ENCODE measurements around the gene SPAG8.

SPAG8 gene

GRCh38 chr9:35826071-35826701, 14.1 kb upstream of the SPAG8 start:
- H3K4me3 ChIP-seq (ENCODE audit: low read depth, low read length) = no peak overlapping the region
- H3K4me1 ChIP-seq (ENCODE audit: control insufficient read depth, insufficient read depth, low read length, unreplicated experiment) = peaks cover 14% of the 10 kb centered on the region
- H3K36me3 ChIP-seq (ENCODE audit: insufficient read depth, low read length) = no peaks in the 10 kb centered on the region
- H3K27me3 ChIP-seq (ENCODE audit: insufficient read depth, low read length) = no peaks in the 10 kb centered on the region
- no peaks in the 10 kb centered on the region for H3K79me2 ChIP-seq (ENCODE audit: control insufficient read depth, insufficient read depth, low read length, unreplicated experiment)
- H2AFZ ChIP-seq (ENCODE audit: low read length, unreplicated experiment) = peak overlapping the region; percentile 58
- H3K27ac ChIP-seq (ENCODE audit: low read depth, low read length) = no peak overlapping the region

DNA sequence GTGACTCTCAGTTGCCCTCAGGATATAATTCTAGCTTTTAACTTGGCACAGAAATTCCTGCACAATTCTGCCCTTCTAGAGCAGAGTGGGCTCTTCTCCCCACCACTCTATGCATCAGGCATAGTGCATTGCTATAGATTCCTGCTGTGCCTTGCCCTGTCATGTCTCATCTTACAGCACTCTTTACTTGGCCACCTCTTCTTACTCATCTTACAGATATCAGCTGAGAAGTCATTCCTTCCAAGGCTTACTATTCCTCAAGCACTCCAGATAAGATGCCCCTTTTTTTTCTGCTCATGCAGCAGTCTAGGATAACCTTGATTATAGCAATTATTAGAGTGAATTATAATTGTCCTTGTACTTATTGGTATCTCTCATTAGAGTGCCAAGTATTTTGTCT, 10.9 kb upstream of the SPAG8 start:
- Histone ChIP-seq H3K79me2 (ENCODE audit: control insufficient read depth, insufficient read depth, low read length, unreplicated experiment) (no peaks in the 10 kb centered on the region), H3K27me3 (ENCODE audit: insufficient read depth, low read length) (no peaks in the 10 kb centered on the region), H3K4me3 (ENCODE audit: low read depth, low read length) (no peak overlapping the region), H3K36me3 (ENCODE audit: insufficient read depth, low read length) (no peaks in the 10 kb centered on the region), H3K4me1 (ENCODE audit: control insufficient read depth, insufficient read depth, low read length, unreplicated experiment) (peaks cover 8% of the 10 kb centered on the region), H2AFZ (ENCODE audit: low read length, unreplicated experiment) (no peak overlapping the region), H3K27ac (ENCODE audit: low read depth, low read length) (no peak overlapping the region)

DNA sequence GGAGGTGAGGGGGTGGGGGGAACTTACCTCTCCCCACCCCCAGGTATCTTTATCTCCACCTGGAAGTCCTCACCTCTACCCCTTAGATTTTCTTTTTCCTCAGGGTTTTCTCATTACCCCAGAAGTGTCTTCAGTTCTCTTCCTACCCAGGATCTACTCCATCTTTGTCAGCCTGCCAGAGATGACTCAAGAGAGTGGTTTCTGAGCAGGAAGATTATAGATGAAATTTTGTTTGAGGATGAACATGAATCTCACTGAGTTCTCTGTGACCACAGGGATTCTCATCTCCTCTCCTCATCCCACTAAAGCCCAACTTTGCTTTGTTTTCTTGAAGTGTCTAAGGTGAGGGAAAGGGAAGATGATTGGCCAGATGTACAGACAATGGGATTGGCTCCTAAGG, 8.0 kb upstream of the SPAG8 start:
- Histone ChIP-seq H3K36me3 (ENCODE audit: insufficient read depth, low read length) (no peaks in the 10 kb centered on the region), H2AFZ (ENCODE audit: low read length, unreplicated experiment) (no peak overlapping the region), H3K79me2 (ENCODE audit: control insufficient read depth, insufficient read depth, low read length, unreplicated experiment) (no peaks in the 10 kb centered on the region), H3K4me1 (ENCODE audit: control insufficient read depth, insufficient read depth, low read length, unreplicated experiment) (no peaks in the 10 kb centered on the region), H3K4me3 (ENCODE audit: low read depth, low read length) (no peak overlapping the region), H3K27me3 (ENCODE audit: insufficient read depth, low read length) (no peaks in the 10 kb centered on the region), H3K27ac (ENCODE audit: low read depth, low read length) (no peak overlapping the region)

GRCh38 chr9:35818341-35818740, 6.3 kb upstream of the SPAG8 start:
- Histone ChIP-seq H3K27me3 (ENCODE audit: insufficient read depth, low read length) (no peaks in the 10 kb centered on the region), H3K79me2 (ENCODE audit: control insufficient read depth, insufficient read depth, low read length, unreplicated experiment) (no peaks in the 10 kb centered on the region), H3K36me3 (ENCODE audit: insufficient read depth, low read length) (no peaks in the 10 kb centered on the region), H3K4me3 (ENCODE audit: low read depth, low read length) (no peak overlapping the region), H3K4me1 (ENCODE audit: control insufficient read depth, insufficient read depth, low read length, unreplicated experiment) (peaks cover 9% of the 10 kb centered on the region), H3K27ac (ENCODE audit: low read depth, low read length) (no peak overlapping the region), H2AFZ (ENCODE audit: low read length, unreplicated experiment) (no peak overlapping the region)

DNA sequence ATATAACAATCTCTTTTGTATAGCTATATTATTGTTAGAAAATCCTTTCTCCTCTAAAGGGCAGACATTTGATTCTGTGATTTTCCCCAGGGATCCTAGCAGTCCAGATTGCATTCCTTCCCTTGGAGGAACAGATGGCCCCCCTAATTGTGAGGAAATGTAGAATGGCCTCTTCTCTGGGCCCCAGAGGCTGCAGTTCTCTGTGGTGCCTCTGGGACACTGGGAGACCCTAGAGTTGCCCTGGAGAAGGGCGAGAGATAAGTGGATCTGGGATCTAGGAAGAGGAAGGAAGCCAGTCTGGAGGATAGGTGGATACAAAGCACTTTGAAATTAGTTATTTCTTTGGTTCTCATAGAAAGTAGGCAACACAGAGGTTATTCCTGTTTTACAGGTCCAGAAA, 4.6 kb upstream of the SPAG8 start:
- Histone ChIP-seq H3K4me3 (ENCODE audit: low read depth, low read length) (no peak overlapping the region), H3K36me3 (ENCODE audit: insufficient read depth, low read length) (no peaks in the 10 kb centered on the region)

GRCh38 chr9:35814841-35815543, 2.9 kb upstream of the SPAG8 start, which contains the start of gene HINT2:
Gene HINT2, minus strand, starts transcription at chr9:35815042. Its CDS starts 63 bp downstream, at chr9:35814979.
- no peaks in the 10 kb centered on the region for H3K27me3 ChIP-seq (ENCODE audit: insufficient read depth, low read length)
- H3K36me3 ChIP-seq (ENCODE audit: insufficient read depth, low read length) = no peaks in the 10 kb centered on the region
- H2AFZ ChIP-seq (ENCODE audit: low read length, unreplicated experiment) = peak within 1 kb of the TSS; percentile 96
- H3K27ac ChIP-seq (ENCODE audit: low read depth, low read length) = peak within 1 kb of the TSS; percentile 63
- H3K4me1 ChIP-seq (ENCODE audit: control insufficient read depth, insufficient read depth, low read length, unreplicated experiment) = peaks cover 9% of the 10 kb centered on the region
- no peaks in the 10 kb centered on the region for H3K79me2 ChIP-seq (ENCODE audit: control insufficient read depth, insufficient read depth, low read length, unreplicated experiment)
- H3K4me3 ChIP-seq (ENCODE audit: low read depth, low read length) = peak within 1 kb of the TSS; percentile 91

More for the DNA sequence above, 4.6 kb upstream of the SPAG8 start:
- Histone ChIP-seq H3K27ac (ENCODE audit: low read depth, low read length) (no peak overlapping the region), H2AFZ (ENCODE audit: low read length, unreplicated experiment) (no peak overlapping the region), H3K79me2 (ENCODE audit: control insufficient read depth, insufficient read depth, low read length, unreplicated experiment) (no peaks in the 10 kb centered on the region), H3K27me3 (ENCODE audit: insufficient read depth, low read length) (no peaks in the 10 kb centered on the region), H3K4me1 (ENCODE audit: control insufficient read depth, insufficient read depth, low read length, unreplicated experiment) (peaks cover 9% of the 10 kb centered on the region)

DNA sequence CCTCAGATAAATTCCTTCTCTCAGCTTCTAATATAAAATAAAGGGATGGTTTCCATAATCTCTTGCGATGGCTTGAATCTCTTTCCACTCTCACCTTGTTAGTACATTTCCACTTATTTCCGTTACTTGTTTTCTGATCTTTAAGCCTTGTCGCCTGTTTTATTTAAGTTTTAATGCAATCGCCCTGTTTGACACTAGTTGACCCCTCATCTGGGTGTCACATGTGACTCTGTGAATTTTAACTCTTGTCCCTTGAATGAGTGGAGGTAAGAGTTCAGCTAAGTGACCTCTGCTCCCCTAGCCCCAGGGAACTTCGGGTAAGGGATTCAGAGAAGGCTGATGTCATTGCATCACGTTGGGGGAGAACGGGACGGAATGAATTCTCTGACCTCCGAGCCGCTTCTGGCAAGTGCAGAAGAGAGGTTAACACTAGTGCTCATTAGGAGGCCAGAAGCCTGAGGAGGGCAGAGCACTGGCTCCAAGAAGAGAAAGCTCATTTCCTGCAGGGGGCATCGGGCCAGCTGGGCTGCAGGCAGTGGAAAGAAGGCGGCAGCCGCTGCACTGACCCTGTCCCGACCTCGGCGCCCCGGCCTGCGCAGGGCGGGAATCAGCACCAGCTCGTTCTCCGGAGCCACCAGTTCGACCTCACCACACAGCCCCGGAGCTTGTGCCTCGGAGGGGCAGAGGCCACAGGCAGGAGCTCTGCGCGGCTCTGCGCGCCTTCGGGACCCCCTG, 2.2 kb upstream of the SPAG8 start:
- no peaks in the 10 kb centered on the region for H3K27me3 ChIP-seq (ENCODE audit: insufficient read depth, low read length)
- no peaks in the 10 kb centered on the region for H3K79me2 ChIP-seq (ENCODE audit: control insufficient read depth, insufficient read depth, low read length, unreplicated experiment)
- peak overlapping the region; percentile 55 for H2AFZ ChIP-seq (ENCODE audit: low read length, unreplicated experiment)
- no peaks in the 10 kb centered on the region for H3K36me3 ChIP-seq (ENCODE audit: insufficient read depth, low read length)
- peaks cover 9% of the 10 kb centered on the region for H3K4me1 ChIP-seq (ENCODE audit: control insufficient read depth, insufficient read depth, low read length, unreplicated experiment)
- H3K4me3 ChIP-seq (ENCODE audit: low read depth, low read length) = peak overlapping the region; percentile 91
- peak overlapping the region; percentile 63 for H3K27ac ChIP-seq (ENCODE audit: low read depth, low read length)

DNA sequence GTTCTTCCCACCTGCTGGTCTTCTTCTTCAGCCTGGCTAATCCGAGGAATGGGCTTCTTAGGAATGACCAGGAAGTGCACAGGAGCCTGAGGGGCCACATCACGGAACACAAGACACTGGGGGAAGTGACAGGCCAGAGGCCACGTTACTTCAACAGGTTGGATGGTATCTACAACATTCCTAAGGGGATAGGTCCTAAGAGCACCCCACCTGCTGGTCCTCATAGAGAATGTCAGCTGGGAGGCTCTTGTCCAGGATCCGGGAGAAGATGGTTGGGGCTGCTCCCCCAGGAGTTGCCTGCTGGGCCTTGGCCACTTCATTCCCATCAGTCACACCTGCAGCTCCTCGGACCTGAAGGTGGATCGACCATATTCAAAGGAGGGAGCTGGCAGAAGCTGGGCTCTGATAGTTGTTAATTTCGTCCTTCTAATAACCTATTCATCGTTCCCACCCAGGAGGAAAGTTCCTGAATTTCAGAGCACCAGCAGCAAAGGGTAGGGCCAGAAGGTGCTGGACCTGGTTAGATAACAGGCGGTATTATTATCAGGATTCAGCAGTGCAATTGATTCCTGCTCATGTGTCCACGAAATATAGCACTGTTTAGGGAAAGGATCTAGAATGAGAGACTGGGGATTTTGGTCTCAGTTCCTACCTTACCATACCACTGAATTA, 1.5 kb upstream of the SPAG8 start:
- no peaks in the 10 kb centered on the region for H3K36me3 ChIP-seq (ENCODE audit: insufficient read depth, low read length)
- no peaks in the 10 kb centered on the region for H3K79me2 ChIP-seq (ENCODE audit: control insufficient read depth, insufficient read depth, low read length, unreplicated experiment)
- H3K4me1 ChIP-seq (ENCODE audit: control insufficient read depth, insufficient read depth, low read length, unreplicated experiment) = peaks cover 9% of the 10 kb centered on the region
- peak overlapping the region; percentile 91 for H3K4me3 ChIP-seq (ENCODE audit: low read depth, low read length)
- H3K27me3 ChIP-seq (ENCODE audit: insufficient read depth, low read length) = no peaks in the 10 kb centered on the region
- H3K27ac ChIP-seq (ENCODE audit: low read depth, low read length) = peak overlapping the region; percentile 63
- H2AFZ ChIP-seq (ENCODE audit: low read length, unreplicated experiment) = no peak overlapping the region

DNA sequence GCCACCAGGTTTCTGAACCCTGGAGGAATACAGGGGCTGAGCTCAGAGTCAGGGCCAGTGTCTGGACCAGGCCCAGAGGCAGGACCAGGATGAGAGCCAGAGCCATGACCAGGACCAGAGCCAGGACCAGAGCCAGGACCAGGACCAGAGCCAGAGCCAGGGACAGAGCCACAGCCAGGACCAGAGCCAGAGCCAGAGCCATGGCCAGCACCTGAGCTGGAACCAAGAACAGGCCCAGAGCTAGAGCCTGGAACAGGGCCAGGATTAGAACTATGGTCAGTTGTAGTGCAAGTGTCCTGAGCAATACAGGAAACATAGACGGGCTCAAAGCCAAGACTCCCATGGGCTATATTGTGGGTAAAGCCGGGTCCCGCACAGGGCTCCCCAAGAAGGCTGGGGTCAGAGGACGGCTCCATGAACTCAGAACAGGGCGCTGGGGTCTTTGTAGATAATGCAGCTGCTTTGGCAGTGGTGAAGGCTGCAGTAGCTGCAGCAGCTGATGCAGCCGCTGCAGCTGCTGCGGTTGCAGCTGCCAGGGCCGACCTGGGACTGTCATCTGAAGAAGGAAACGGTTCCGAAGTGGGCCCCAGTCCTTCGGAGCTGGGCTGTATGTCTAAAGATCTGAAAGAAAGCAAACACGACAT, 559 bp downstream of the SPAG8 start:
- H3K4me1 ChIP-seq (ENCODE audit: control insufficient read depth, insufficient read depth, low read length, unreplicated experiment) = peaks cover 9% of the 10 kb centered on the region
- H2AFZ ChIP-seq (ENCODE audit: low read length, unreplicated experiment) = peak overlapping the region; percentile 47
- H3K27ac ChIP-seq (ENCODE audit: low read depth, low read length) = peak overlapping the region; percentile 24

GRCh38 chr9:35810122-35810521, 1.9 kb downstream of the SPAG8 start:
- H3K27me3 ChIP-seq (ENCODE audit: insufficient read depth, low read length) = no peaks in the 10 kb centered on the region
- H2AFZ ChIP-seq (ENCODE audit: low read length, unreplicated experiment) = no peak overlapping the region
- no peak overlapping the region for H3K4me3 ChIP-seq (ENCODE audit: low read depth, low read length)
- peaks cover 4% of the 10 kb centered on the region; the same call in 1 of the 2 replicates for H3K36me3 ChIP-seq (ENCODE audit: insufficient read depth, low read length)
- no peak overlapping the region for H3K27ac ChIP-seq (ENCODE audit: low read depth, low read length)
- H3K4me1 ChIP-seq (ENCODE audit: control insufficient read depth, insufficient read depth, low read length, unreplicated experiment) = peaks cover 9% of the 10 kb centered on the region
- H3K79me2 ChIP-seq (ENCODE audit: control insufficient read depth, insufficient read depth, low read length, unreplicated experiment) = no peaks in the 10 kb centered on the region

More for the DNA sequence above, 559 bp downstream of the SPAG8 start:
- Histone ChIP-seq H3K79me2 (ENCODE audit: control insufficient read depth, insufficient read depth, low read length, unreplicated experiment) (no peaks in the 10 kb centered on the region), H3K4me3 (ENCODE audit: low read depth, low read length) (peak overlapping the region; percentile 80), H3K27me3 (ENCODE audit: insufficient read depth, low read length) (no peaks in the 10 kb centered on the region), H3K36me3 (ENCODE audit: insufficient read depth, low read length) (peaks cover 4% of the 10 kb centered on the region; the same call in 1 of the 2 replicates)
